Caco-2 (cell line): Measurements from ENCODE around the gene PPP2R5C. TPM values are rescaled to one million over a fixed set of nuclear protein-coding genes. Genes with fewer than 3 reads are reported as not detected.

ENCODE experiments used
- BruUV-seq: library from RNA; stranded (reverse); fragments of 400-500 nt; replicated peaks from 2 replicates; lab custom pipeline; 2021; lab: Mats Ljungman, UMichigan
- CTCF ChIA-PET: fragments of 300-600 bp; sonication (Branson Sonifier 250); formaldehyde crosslinking; loops from one replicate; lab custom pipeline; 2022; ENCODE audit warnings: antibody characterized with exemption; lab: Charles Lee
- POLR2A ChIA-PET: fragments of 300-600 bp; sonication (Branson Sonifier 250); formaldehyde crosslinking; loops from one replicate; lab custom pipeline; 2022; ENCODE audit warnings: antibody characterized with exemption; lab: Charles Lee
- DNase-seq, 2 experiments: peaks; one replicate each; pipeline versions ENCODE4 v3.0.0 to v3.0.0-alpha.2; 2020 to 2022
- H3K27me3 ChIP-seq: replicated peaks from 2 replicates; pipeline ENCODE4 v1.6.0; 2011; ENCODE audit warnings: low read length; ENCODE audit not compliant: control insufficient read depth, insufficient read depth
- H3K36me3 ChIP-seq: 2 replicates; pipeline ENCODE4 v1.5.1; 2011; ENCODE audit warnings: low read length; ENCODE audit not compliant: control insufficient read depth, insufficient read depth
- H3K4me1 ChIP-seq: fragments of 250-450 bp; sonication (Bioruptor Pico); 2 replicates; pipeline ENCODE4 v1.5.1; 2020; ENCODE audit warnings: mild to moderate bottlenecking
- H3K4me3 ChIP-seq: 2 replicates; pipeline ENCODE4 v1.5.1; 2011; ENCODE audit warnings: low read depth, mild to moderate bottlenecking, control low read depth, low read length
- H3K9me3 ChIP-seq: fragments of 250-450 bp; sonication (Bioruptor Pico); 2 replicates; pipeline ENCODE4 v1.5.1; 2020; ENCODE audit warnings: mild to moderate bottlenecking, moderate library complexity
- H3K27ac Mint-ChIP-seq: one replicate; pipeline ENCODE4 v1.8.0; 2022; ENCODE audit warnings: mixed read lengths; ENCODE audit not compliant: unreplicated experiment
- H3K27me3 Mint-ChIP-seq: one replicate; pipeline ENCODE4 v1.8.0; 2022; ENCODE audit warnings: mixed read lengths; ENCODE audit not compliant: insufficient read depth, unreplicated experiment
- H3K36me3 Mint-ChIP-seq: one replicate; pipeline ENCODE4 v1.8.0; 2022; ENCODE audit warnings: mild to moderate bottlenecking, mixed read lengths; ENCODE audit not compliant: insufficient read depth, unreplicated experiment
- H3K4me1 Mint-ChIP-seq: one replicate; pipeline ENCODE4 v1.8.0; 2022; ENCODE audit warnings: low read depth, mixed read lengths; ENCODE audit not compliant: unreplicated experiment
- H3K4me3 Mint-ChIP-seq: one replicate; pipeline ENCODE4 v1.8.0; 2022; ENCODE audit warnings: mild to moderate bottlenecking, moderate library complexity, mixed read lengths; ENCODE audit not compliant: unreplicated experiment
- H3K9me3 Mint-ChIP-seq: one replicate; pipeline ENCODE4 v1.8.0; 2022; ENCODE audit warnings: mixed read lengths; ENCODE audit not compliant: unreplicated experiment
- intact Hi-C: fragments of 100-400 bp; cut with micrococcal nuclease; formaldehyde crosslinking; loops from one replicate; pipeline ENCODE4 v1.10.0; 2022; ENCODE audit not compliant: unreplicated experiment
- total RNA-seq: library from RNA; stranded (reverse); gene quantifications from 2 replicates; pipeline ENCODE4 v1.2.3, GENCODE V29; 2022
- TF ChIP-seq, protein P1 (sequence below), 2 experiments: fragments of 200-600 bp in 1 of 2; IDR thresholded peaks; 1 replicate in 1 of 2; 2 replicates in 1 of 2; pipeline versions ENCODE4 v1.5.1 to v1.8.0; 2011 to 2022; ENCODE audit warnings: antibody characterized with exemption in 1 of 2, control low read depth in 1 of 2, inconsistent platforms in 1 of 2, low read depth in 1 of 2, low read length in 1 of 2, mild to moderate bottlenecking in 1 of 2, moderate library complexity in 1 of 2; ENCODE audit not compliant: insufficient read depth in 1 of 2, severe bottlenecking in 1 of 2, unreplicated experiment in 1 of 2

Gene PPP2R5C
- total RNA-seq, 1 experiment from 2014 or later, result 97.5 TPM

- no peaks in the 10 kb centered on the region for H3K4me1 Mint-ChIP-seq
- no peaks in the 10 kb centered on the region for H3K9me3 Mint-ChIP-seq
- no peak overlapping the region for H3K27ac Mint-ChIP-seq
- POLR2A ChIA-PET, result no interaction called here
- TF ChIP-seq, protein P1, sequence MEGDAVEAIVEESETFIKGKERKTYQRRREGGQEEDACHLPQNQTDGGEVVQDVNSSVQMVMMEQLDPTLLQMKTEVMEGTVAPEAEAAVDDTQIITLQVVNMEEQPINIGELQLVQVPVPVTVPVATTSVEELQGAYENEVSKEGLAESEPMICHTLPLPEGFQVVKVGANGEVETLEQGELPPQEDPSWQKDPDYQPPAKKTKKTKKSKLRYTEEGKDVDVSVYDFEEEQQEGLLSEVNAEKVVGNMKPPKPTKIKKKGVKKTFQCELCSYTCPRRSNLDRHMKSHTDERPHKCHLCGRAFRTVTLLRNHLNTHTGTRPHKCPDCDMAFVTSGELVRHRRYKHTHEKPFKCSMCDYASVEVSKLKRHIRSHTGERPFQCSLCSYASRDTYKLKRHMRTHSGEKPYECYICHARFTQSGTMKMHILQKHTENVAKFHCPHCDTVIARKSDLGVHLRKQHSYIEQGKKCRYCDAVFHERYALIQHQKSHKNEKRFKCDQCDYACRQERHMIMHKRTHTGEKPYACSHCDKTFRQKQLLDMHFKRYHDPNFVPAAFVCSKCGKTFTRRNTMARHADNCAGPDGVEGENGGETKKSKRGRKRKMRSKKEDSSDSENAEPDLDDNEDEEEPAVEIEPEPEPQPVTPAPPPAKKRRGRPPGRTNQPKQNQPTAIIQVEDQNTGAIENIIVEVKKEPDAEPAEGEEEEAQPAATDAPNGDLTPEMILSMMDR (IDR thresholded peaks at IDR 0.05; ENCODE audit: insufficient read depth in 1 of 2, low read depth in 1 of 2, low read length in 1 of 2, severe bottlenecking in 1 of 2, unreplicated experiment in 1 of 2), result no peak
- Histone ChIP-seq H3K4me3 (no peak overlapping the region), H3K27me3 (no peaks in the 10 kb centered on the region), H3K4me1 (no peaks in the 10 kb centered on the region), H3K9me3 (no peaks in the 10 kb centered on the region), H3K36me3 (no peaks in the 10 kb centered on the region)
- no peak for DNase-seq
- intact Hi-C loops, result no loop called here
- CTCF ChIA-PET, result no interaction called here
- no TSS peak for BruUV-seq
- no peak overlapping the region for H3K4me3 Mint-ChIP-seq
- H3K36me3 Mint-ChIP-seq, result peaks cover 25% of the 10 kb centered on the region
- no peaks in the 10 kb centered on the region for H3K27me3 Mint-ChIP-seq
These were observed 103.8 kb downstream of the PPP2R5C start for GRCh38 chr14:101865288-101865687.

DNA sequence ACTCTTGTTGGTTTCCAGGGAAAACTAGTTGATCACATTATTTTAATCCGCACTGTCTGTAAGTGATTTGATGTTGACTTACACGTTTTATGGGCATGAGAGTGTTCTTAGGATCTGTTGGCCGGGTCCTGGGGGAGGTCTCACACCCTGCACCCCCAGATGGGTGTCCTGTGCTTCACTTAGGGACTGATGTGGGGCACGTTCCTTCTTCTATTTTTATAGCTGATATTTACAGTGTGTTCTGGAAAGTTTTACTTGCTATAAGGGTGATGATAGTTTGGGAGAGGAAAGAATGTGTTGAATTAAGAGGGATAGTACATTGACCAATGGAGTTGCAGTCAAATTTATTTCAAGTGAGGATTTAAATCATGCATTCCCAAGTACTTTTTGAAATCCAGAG lies 106.3 kb downstream of the PPP2R5C start:
- H3K36me3 Mint-ChIP-seq, result peaks cover 18% of the 10 kb centered on the region
- H3K36me3 ChIP-seq, result no peaks in the 10 kb centered on the region
- no peaks in the 10 kb centered on the region for H3K4me1 ChIP-seq
- TF ChIP-seq, protein P1 (IDR thresholded peaks at IDR 0.05; ENCODE audit: insufficient read depth in 1 of 2, low read depth in 1 of 2, low read length in 1 of 2, severe bottlenecking in 1 of 2, unreplicated experiment in 1 of 2), result no peak
- no peak for DNase-seq
- intact Hi-C loops, result no loop called here
- ChIA-PET POLR2A (no interaction called here), CTCF (no interaction called here)
- H3K9me3 ChIP-seq, result no peaks in the 10 kb centered on the region
- no peak overlapping the region for H3K4me3 Mint-ChIP-seq
- no peaks in the 10 kb centered on the region for H3K4me1 Mint-ChIP-seq
- no peaks in the 10 kb centered on the region for H3K27me3 ChIP-seq
- H3K9me3 Mint-ChIP-seq, result no peaks in the 10 kb centered on the region
- H3K4me3 ChIP-seq, result no peak overlapping the region
- no TSS peak for BruUV-seq
- no peaks in the 10 kb centered on the region for H3K27me3 Mint-ChIP-seq
- H3K27ac Mint-ChIP-seq, result no peak overlapping the region

DNA sequence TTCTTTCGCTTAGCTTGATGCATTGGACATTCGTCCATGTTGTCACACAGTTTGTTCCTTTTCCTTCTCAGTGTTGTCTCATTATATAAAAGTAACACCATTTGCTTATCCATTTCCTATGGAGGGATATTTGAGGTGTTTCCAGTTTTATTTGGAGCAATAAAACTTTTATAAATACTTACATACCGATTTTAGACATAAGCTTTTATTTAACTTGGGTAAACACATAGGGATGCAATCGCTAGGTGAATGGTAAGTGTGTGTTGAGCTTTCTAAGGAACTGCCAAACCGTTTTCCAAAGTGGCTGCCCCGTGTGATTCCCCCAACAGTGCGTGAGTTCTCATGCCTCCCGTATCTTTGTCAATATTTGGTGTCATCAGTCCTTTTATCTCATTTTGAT lies 107.7 kb downstream of the PPP2R5C start:
- TF ChIP-seq, protein P1 (IDR thresholded peaks at IDR 0.05; ENCODE audit: insufficient read depth in 1 of 2, low read depth in 1 of 2, low read length in 1 of 2, severe bottlenecking in 1 of 2, unreplicated experiment in 1 of 2), result no peak
- POLR2A ChIA-PET, result no interaction called here
- CTCF ChIA-PET, result interaction anchor here (0.7 kb wide), 1 partner anchor 64 kb away, joined by 5 read pairs; no protein-coding TSS in a partner anchor

More for the DNA sequence above, 107.7 kb downstream of the PPP2R5C start:
- intact Hi-C loops, result no loop called here
- Histone ChIP-seq H3K9me3 (no peaks in the 10 kb centered on the region), H3K4me1 (no peaks in the 10 kb centered on the region), H3K27me3 (no peaks in the 10 kb centered on the region), H3K36me3 (no peaks in the 10 kb centered on the region), H3K4me3 (no peak overlapping the region)
- Mint-ChIP-seq H3K4me3 (no peak overlapping the region), H3K27me3 (no peaks in the 10 kb centered on the region), H3K9me3 (no peaks in the 10 kb centered on the region), H3K4me1 (no peaks in the 10 kb centered on the region), H3K27ac (no peak overlapping the region), H3K36me3 (peaks cover 18% of the 10 kb centered on the region)
- BruUV-seq, result no TSS peak
- no peak for DNase-seq
